OCI-LY3 (cell line): ENCODE measurements around the gene S100A10.
A peak's percentile ranks its signal among the peaks of the same experiment; 100 is the strongest.

Source experiments
- H2AFZ ChIP-seq: fragments of 200-600, 300-600 bp; shearing (Covaris generic); 2 replicates; pipeline ENCODE4 v1.6.0; 2014; ENCODE audit warnings: antibody characterized with exemption, low read depth, low read length
- H3K27ac ChIP-seq: fragments of 200-600, 300-600 bp; sonication (generic); 2 replicates; pipeline ENCODE4 v1.5.1; 2014; ENCODE audit warnings: mild to moderate bottlenecking, low read length, moderate library complexity, mixed read lengths
- H3K27me3 ChIP-seq: fragments of 200-600, 300-600 bp; sonication (generic); 2 replicates; pipeline ENCODE4 v1.6.1; 2014; ENCODE audit warnings: low read depth, low read length, mixed read lengths
- H3K36me3 ChIP-seq: fragments of 200-600, 300-600 bp; sonication (generic); replicated peaks from 2 replicates; pipeline ENCODE3; 2014; ENCODE audit warnings: low read depth, low read length, mixed read lengths
- H3K4me1 ChIP-seq: fragments of 300-600, 200-600 bp; sonication (generic); 2 replicates; pipeline ENCODE4 v1.6.1; 2014; ENCODE audit warnings: low read length, mixed read lengths
- H3K4me2 ChIP-seq: fragments of 200-600, 300-600 bp; sonication (generic); 2 replicates; pipeline ENCODE4 v1.6.1; 2014; ENCODE audit warnings: low read length, mixed read lengths
- H3K4me3 ChIP-seq: fragments of 300-600, 200-600 bp; sonication (generic); 2 replicates; pipeline ENCODE4 v1.5.1; 2014; ENCODE audit warnings: antibody characterized with exemption, mild to moderate bottlenecking, low read length, moderate library complexity
- H3K79me2 ChIP-seq: fragments of 300-600, 200-600 bp; shearing (Covaris generic); 2 replicates; pipeline ENCODE4 v1.6.1; 2014; ENCODE audit warnings: mild to moderate bottlenecking, low read length, mixed read lengths
- H3K9ac ChIP-seq: fragments of 300-600, 200-600 bp; shearing (Covaris generic); 2 replicates; pipeline ENCODE4 v1.6.0; 2014; ENCODE audit warnings: mild to moderate bottlenecking, low read length, moderate library complexity
- H3K9me3 ChIP-seq: fragments of 200-600, 300-600 bp; shearing (Covaris generic); 2 replicates; pipeline ENCODE4 v1.6.1; 2014; ENCODE audit warnings: low read length, mixed read lengths; ENCODE audit not compliant: insufficient read depth
- H4K20me1 ChIP-seq: fragments of 200-600, 300-600 bp; sonication (generic); 2 replicates; pipeline ENCODE4 v1.6.1; 2016; ENCODE audit warnings: low read length, mixed read lengths; ENCODE audit not compliant: insufficient read depth
- EZH2phosphoT487 ChIP-seq: fragments of 200-600 bp; shearing (Covaris generic); IDR thresholded peaks from 2 replicates; pipeline ENCODE4 v1.6.1; 2018; ENCODE audit warnings: antibody characterized with exemption, mixed run types, low read depth
- TF ChIP-seq, protein P1 (sequence below): fragments of 200-600, 300-600 bp; sonication (generic); IDR thresholded peaks from 2 replicates; pipeline ENCODE4 v1.5.1; 2014; ENCODE audit warnings: antibody characterized with exemption, low read length, low read depth

Gene S100A10

DNA sequence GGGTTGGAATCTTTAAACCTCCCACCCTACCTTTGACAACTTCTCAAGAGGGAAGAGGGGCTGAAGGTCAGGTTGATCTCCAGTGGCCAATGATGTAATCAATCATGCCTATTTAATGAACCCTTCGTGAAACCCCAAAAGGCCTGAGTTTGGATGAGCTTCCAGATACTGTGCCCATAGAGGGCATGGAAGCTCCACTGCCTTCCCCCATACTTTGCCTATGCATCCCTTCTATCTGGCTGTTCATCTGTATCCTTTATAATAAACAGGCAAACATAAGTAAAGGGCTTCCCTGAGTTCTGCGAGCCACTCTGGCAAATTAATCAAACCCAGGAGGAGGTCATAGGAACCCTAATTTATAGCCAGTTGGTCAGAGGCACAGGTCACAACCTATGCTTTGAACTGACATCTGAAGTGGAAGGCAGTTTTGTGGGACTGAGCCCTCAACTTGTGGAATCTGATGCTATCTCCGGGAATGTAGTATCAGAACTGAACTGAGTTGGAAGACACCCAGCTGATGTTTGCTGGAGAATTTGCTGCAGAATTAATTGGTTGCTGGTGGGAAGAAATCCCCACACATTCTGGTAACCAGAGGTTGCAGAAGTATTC lies 24.8 kb downstream of the S100A10 start:
- Histone ChIP-seq H3K27me3 (peaks cover 8% of the 10 kb centered on the region; the same call in 1 of the 2 replicates), H3K79me2 (no peaks in the 10 kb centered on the region), H3K9ac (peak overlapping the region; percentile 40), H3K36me3 (no peaks in the 10 kb centered on the region), H3K27ac (peak overlapping the region; percentile 63), H3K4me2 (peak overlapping the region; percentile 76), H3K4me1 (peaks cover 45% of the 10 kb centered on the region), H4K20me1 (no peaks in the 10 kb centered on the region), H3K4me3 (peak overlapping the region; percentile 51), H3K9me3 (no peaks in the 10 kb centered on the region), H2AFZ (no peak overlapping the region)
- TF ChIP-seq EZH2phosphoT487, result no peak

DNA sequence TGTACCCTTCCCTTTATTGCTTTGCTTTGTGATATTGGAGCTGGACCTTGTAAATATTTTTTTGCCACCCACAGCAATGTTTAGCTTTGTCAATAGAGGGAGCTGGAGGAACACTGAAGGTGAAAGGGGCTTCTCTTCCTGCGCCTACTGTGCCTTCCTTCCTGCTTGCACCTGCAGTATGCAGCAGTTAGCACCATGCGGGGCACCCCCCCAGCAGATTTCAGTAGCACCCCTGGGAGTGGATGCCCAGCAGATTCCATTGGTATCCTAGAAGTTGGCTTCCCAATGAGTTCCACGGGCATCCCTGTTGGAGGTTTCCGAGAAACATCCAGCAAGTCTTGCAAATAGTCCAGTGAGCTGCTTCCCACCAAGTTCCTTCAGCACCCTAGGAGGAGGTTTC lies 25.6 kb downstream of the S100A10 start:
- Histone ChIP-seq H3K9ac (peak overlapping the region; percentile 40; the same call in 1 of the 2 replicates), H3K4me1 (peaks cover 42% of the 10 kb centered on the region), H3K4me3 (peak overlapping the region; percentile 51), H3K9me3 (no peaks in the 10 kb centered on the region), H3K79me2 (no peaks in the 10 kb centered on the region), H3K27me3 (no peaks in the 10 kb centered on the region; the same call in 1 of the 2 replicates), H3K27ac (no peak overlapping the region), H3K4me2 (peak overlapping the region; percentile 76), H2AFZ (no peak overlapping the region), H4K20me1 (no peaks in the 10 kb centered on the region), H3K36me3 (no peaks in the 10 kb centered on the region)
- TF ChIP-seq, protein P1, sequence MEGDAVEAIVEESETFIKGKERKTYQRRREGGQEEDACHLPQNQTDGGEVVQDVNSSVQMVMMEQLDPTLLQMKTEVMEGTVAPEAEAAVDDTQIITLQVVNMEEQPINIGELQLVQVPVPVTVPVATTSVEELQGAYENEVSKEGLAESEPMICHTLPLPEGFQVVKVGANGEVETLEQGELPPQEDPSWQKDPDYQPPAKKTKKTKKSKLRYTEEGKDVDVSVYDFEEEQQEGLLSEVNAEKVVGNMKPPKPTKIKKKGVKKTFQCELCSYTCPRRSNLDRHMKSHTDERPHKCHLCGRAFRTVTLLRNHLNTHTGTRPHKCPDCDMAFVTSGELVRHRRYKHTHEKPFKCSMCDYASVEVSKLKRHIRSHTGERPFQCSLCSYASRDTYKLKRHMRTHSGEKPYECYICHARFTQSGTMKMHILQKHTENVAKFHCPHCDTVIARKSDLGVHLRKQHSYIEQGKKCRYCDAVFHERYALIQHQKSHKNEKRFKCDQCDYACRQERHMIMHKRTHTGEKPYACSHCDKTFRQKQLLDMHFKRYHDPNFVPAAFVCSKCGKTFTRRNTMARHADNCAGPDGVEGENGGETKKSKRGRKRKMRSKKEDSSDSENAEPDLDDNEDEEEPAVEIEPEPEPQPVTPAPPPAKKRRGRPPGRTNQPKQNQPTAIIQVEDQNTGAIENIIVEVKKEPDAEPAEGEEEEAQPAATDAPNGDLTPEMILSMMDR, result peak; percentile 96
- no peak for TF ChIP-seq EZH2phosphoT487

DNA sequence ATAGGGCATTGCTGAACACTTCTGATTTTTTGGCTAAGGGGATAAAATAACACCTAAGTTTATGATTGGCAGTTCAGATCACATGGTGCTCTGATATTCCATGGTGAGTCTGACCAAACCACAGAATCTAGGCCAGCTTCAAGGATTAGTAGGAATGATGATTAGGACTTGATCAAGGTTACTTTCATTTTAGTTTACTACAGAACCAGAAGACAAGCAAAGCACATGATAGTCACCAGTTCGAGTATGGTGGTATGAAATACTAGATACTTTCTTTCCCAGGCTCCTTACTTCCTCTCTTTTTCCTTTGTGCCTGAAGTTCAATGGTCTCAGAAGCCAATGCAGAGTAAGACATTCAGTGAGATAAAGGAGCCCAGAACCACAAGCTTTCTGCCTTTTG lies 26.6 kb downstream of the S100A10 start:
- Histone ChIP-seq H4K20me1 (no peaks in the 10 kb centered on the region), H3K4me2 (no peak overlapping the region), H3K79me2 (no peaks in the 10 kb centered on the region), H3K36me3 (no peaks in the 10 kb centered on the region), H3K9ac (no peak overlapping the region), H3K27ac (no peak overlapping the region), H3K4me1 (peaks cover 33% of the 10 kb centered on the region), H3K9me3 (no peaks in the 10 kb centered on the region), H3K27me3 (no peaks in the 10 kb centered on the region; the same call in 1 of the 2 replicates), H3K4me3 (no peak overlapping the region), H2AFZ (no peak overlapping the region)
- no peak for TF ChIP-seq EZH2phosphoT487
- TF ChIP-seq, protein P1, result no peak

DNA sequence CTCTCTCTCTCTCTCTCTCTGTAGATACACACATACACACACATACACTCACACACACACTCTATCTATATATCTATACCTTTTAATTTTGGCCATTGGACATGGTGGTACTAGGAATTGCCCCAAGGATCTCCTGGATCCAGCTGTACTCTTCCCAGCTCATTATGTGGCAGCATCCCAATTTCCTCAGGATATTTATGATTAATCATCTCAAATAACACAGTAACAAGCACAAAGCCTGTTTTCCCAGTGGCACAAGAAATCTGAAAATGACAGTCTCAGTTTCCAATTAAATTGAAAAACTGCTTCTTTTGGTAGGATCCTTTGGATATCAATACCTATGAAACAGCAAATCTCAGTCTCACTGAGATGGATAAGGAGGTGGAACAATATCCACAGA lies 27.6 kb downstream of the S100A10 start:
- H3K4me2 ChIP-seq, result no peak overlapping the region
- H3K4me3 ChIP-seq, result no peak overlapping the region
- H4K20me1 ChIP-seq, result no peaks in the 10 kb centered on the region
- peaks cover 32% of the 10 kb centered on the region for H3K4me1 ChIP-seq
- no peaks in the 10 kb centered on the region for H3K79me2 ChIP-seq
- no peaks in the 10 kb centered on the region for H3K27me3 ChIP-seq
- no peak for TF ChIP-seq EZH2phosphoT487
- TF ChIP-seq, protein P1, result no peak
- H3K36me3 ChIP-seq, result no peaks in the 10 kb centered on the region
- no peak overlapping the region for H2AFZ ChIP-seq
- H3K9me3 ChIP-seq, result no peaks in the 10 kb centered on the region
- no peak overlapping the region for H3K27ac ChIP-seq
- no peak overlapping the region for H3K9ac ChIP-seq
